SK-N-MC (cell line): ENCODE results near the gene NCKAP5L.

ENCODE experiments used
- EZH2 ChIP-seq: fragments of 200-600 bp; sonication (generic); IDR thresholded peaks from one replicate; pipeline ENCODE4 v1.6.1; 2017; ENCODE audit warnings: antibody characterized with exemption
- POLR2AphosphoS5 ChIP-seq: IDR thresholded peaks from 2 replicates; pipeline ENCODE4 v1.6.1; 2012; ENCODE audit warnings: mild to moderate bottlenecking, low read depth, low read length, borderline replicate concordance

DNA sequence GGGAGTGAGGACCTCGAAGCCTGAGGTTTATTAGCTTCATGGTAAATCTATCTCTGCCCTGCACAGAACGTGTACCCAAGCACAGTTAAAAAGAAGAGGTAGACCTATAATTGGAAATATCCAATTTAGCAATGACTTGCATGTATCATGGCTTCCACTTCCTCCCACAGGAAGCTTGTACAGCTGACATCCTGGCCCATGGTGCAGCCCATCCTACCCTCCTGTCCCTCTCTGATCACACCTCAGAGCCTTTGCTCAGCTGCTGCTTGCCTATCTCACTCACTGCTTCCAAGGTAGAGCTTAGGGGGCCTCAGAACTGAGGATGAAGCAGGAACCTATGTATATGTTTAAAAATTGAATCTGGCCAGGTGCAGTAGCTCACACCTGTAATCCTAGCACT is 18.9 kb upstream of the NCKAP5L start:
- no peak for TF ChIP-seq EZH2
- TF ChIP-seq POLR2AphosphoS5, result no peak
